Gastroesophageal sphincter (tissue), 4 donors: Measurements from ENCODE around the gene TNS1. TPM values are rescaled to one million over a fixed set of nuclear protein-coding genes. Genes with fewer than 3 reads are reported as not detected.

Experiments used
- ATAC-seq: fragments of 150-250 bp; one replicate; pipeline ENCODE4 v1.9.1; 2016; ENCODE audit warnings: mild to moderate bottlenecking, moderate library complexity
- H3K27ac ChIP-seq, 4 donors: fragments of 200-600 bp; sonication (generic) in 3 of 4; 1 replicate in 3 of 4; 2 replicates in 1 of 4; pipeline ENCODE4 v1.5.1; 2016 to 2019
- H3K27me3 ChIP-seq: fragments of 200-600 bp; sonication (generic); one replicate; pipeline ENCODE4 v1.5.1; 2019
- H3K36me3 ChIP-seq, 2 donors: fragments of 200-600 bp; sonication (generic); one replicate each; pipeline ENCODE4 v1.5.1; 2019; ENCODE audit warnings: control low read depth in 1 of 2
- H3K4me1 ChIP-seq, 3 donors: fragments of 200-600 bp; sonication (generic); 1 replicate in 2 of 3; 2 replicates in 1 of 3; pipeline ENCODE4 v1.5.1; 2016 to 2019; ENCODE audit warnings: control low read depth in 2 of 3
- H3K4me3 ChIP-seq, 2 donors: fragments of 200-600 bp; sonication (generic); one replicate each; pipeline ENCODE4 v1.5.1; 2019; ENCODE audit warnings: mild to moderate bottlenecking in 1 of 2, moderate library complexity in 1 of 2
- H3K9me3 ChIP-seq, 3 donors: fragments of 200-600 bp; sonication (generic); one replicate each; pipeline ENCODE4 v1.5.1; 2017 to 2019; ENCODE audit warnings: control low read depth in 2 of 3
- CTCF ChIP-seq, 4 experiments: fragments of 200-600 bp in 2 of 4; fragments of 450-650 bp in 2 of 4; sonication (generic) in 1 of 4; IDR thresholded peaks; one replicate each; pipeline ENCODE4 v1.5.1; 2017 to 2019; ENCODE audit warnings: antibody characterized with exemption in 4 of 4, mild to moderate bottlenecking in 2 of 4, moderate library complexity in 2 of 4
- EP300 ChIP-seq: sonication (generic); formaldehyde crosslinking; IDR thresholded peaks from one replicate; pipeline ENCODE4 v1.6.1; 2017; ENCODE audit warnings: antibody characterized with exemption, mild to moderate bottlenecking
- POLR2A ChIP-seq, 2 donors: fragments of 450-650 bp; IDR thresholded peaks; one replicate each; pipeline ENCODE4 v1.6.1; 2017; ENCODE audit warnings: antibody characterized with exemption in 2 of 2, mild to moderate bottlenecking in 2 of 2, moderate library complexity in 1 of 2
- POLR2AphosphoS5 ChIP-seq: sonication (generic); formaldehyde crosslinking; IDR thresholded peaks from one replicate; pipeline ENCODE4 v1.6.1; 2017; ENCODE audit warnings: antibody characterized with exemption
- WGBS, 2 donors: methylation state at CpG; one replicate each; pipeline ENCODE4 v1.1.5; 2018; ENCODE audit warnings: low coverage in 1 of 2; 5-methylcytosine and 5-hydroxymethylcytosine counted together
- total RNA-seq, 4 donors: library from RNA; depleted of rRNA; stranded (reverse); fragments of >200 nt; gene quantifications; one replicate each; pipeline ENCODE4 v1.1.0, GENCODE V29; 2016

The TNS1 gene
- total RNA-seq, 4 donors from 2014 or later, result 825 to 2,193 (median 1,462) TPM

- Histone ChIP-seq H3K4me1 (peaks cover 68 to 100% (median 98%) of the 10 kb centered on the region in 3 donors), H3K27ac (peak overlapping the region; percentile 97 to 99 (median 97)), H3K36me3 (peaks cover 0 to 23% of the 10 kb centered on the region in 2 donors), H3K27me3 (no peaks in the 10 kb centered on the region), H3K4me3 (no peak overlapping the region), H3K9me3 (no peaks in the 10 kb centered on the region)
- no peak for ATAC-seq
- WGBS, 2 donors, result no CpG with 5 or more reads among the region's 1 CpG
- peak in 1 of 2 donors; percentile 10 for TF ChIP-seq POLR2A (IDR thresholded peaks at IDR 0.05)
- TF ChIP-seq EP300, result no peak
- peak; percentile 10 for TF ChIP-seq POLR2AphosphoS5
Measured at GRCh38 chr2:217914078-217914477, 88.7 kb downstream of the TNS1 start.

GRCh38 chr2:217913436-217913835, 89.4 kb downstream of the TNS1 start:
- peak; percentile 9 for ATAC-seq
- Histone ChIP-seq H3K4me3 (peak overlapping the region in 1 of 2 donors; percentile 31), H3K36me3 (peaks cover 0 to 18% of the 10 kb centered on the region in 2 donors), H3K4me1 (peaks cover 67 to 100% (median 98%) of the 10 kb centered on the region in 3 donors), H3K27ac (peak overlapping the region; percentile 97 to 99 (median 97)), H3K9me3 (no peaks in the 10 kb centered on the region), H3K27me3 (no peaks in the 10 kb centered on the region)
- TF ChIP-seq POLR2A (IDR thresholded peaks at IDR 0.05), result no peak
- TF ChIP-seq EP300, result no peak
- peak; percentile 4 for TF ChIP-seq POLR2AphosphoS5
- TF ChIP-seq CTCF (IDR thresholded peaks at IDR 0.05), result peak in 1 of 4 experiments; percentile 32
- 36 to 59% methylated on average over 1 to 2 of the region's 3 CpGs for WGBS, 2 donors

GRCh38 chr2:217912098-217913024, 90.4 kb downstream of the TNS1 start:
- WGBS, 2 donors, result 30 to 36% methylated on average over 15 to 20 of the region's 25 CpGs
- peaks cover 66 to 100% (median 98%) of the 10 kb centered on the region in 3 donors for H3K4me1 ChIP-seq
- ATAC-seq, result no peak
- H3K27me3 ChIP-seq, result no peaks in the 10 kb centered on the region
- peak overlapping the region; percentile 97 to 99 (median 97) for H3K27ac ChIP-seq
- TF ChIP-seq EP300 (no peak), POLR2A (IDR thresholded peaks at IDR 0.05) (peak in 1 of 2 donors; percentile 19)
- H3K36me3 ChIP-seq, result peaks cover 0 to 14% of the 10 kb centered on the region in 2 donors
- H3K4me3 ChIP-seq, result peak overlapping the region in 1 of 2 donors; percentile 31
- H3K9me3 ChIP-seq, result no peaks in the 10 kb centered on the region

- H3K4me3 ChIP-seq, result peak overlapping the region in 1 of 2 donors; percentile 31
- H3K4me1 ChIP-seq, result peaks cover 68 to 100% (median 98%) of the 10 kb centered on the region in 3 donors
- TF ChIP-seq POLR2AphosphoS5 (peak; percentile 58), CTCF (IDR thresholded peaks at IDR 0.05) (no peak)
- peaks cover 0 to 15% of the 10 kb centered on the region in 2 donors for H3K36me3 ChIP-seq
- no peaks in the 10 kb centered on the region for H3K27me3 ChIP-seq
- WGBS, 2 donors, result 23 to 38% methylated on average over 3 to 5 of the region's 9 CpGs
- peak overlapping the region; percentile 97 to 99 (median 97) for H3K27ac ChIP-seq
- peak; percentile 60 for ATAC-seq
- H3K9me3 ChIP-seq, result no peaks in the 10 kb centered on the region
Measured at GRCh38 chr2:217911283-217912097, 91.3 kb downstream of the TNS1 start.

GRCh38 chr2:217910875-217911212, 92.0 kb downstream of the TNS1 start:
- Histone ChIP-seq H3K36me3 (peaks cover 0 to 20% of the 10 kb centered on the region in 2 donors), H3K9me3 (no peaks in the 10 kb centered on the region), H3K27ac (peak overlapping the region; percentile 97 to 99 (median 97)), H3K27me3 (no peaks in the 10 kb centered on the region), H3K4me3 (no peak overlapping the region), H3K4me1 (peaks cover 68 to 100% (median 98%) of the 10 kb centered on the region in 3 donors)
- TF ChIP-seq EP300 (no peak), POLR2AphosphoS5 (no peak), CTCF (IDR thresholded peaks at IDR 0.05) (no peak), POLR2A (IDR thresholded peaks at IDR 0.05) (no peak)
- no peak for ATAC-seq
